ENCODE measurements around the gene USF3.

DNA sequence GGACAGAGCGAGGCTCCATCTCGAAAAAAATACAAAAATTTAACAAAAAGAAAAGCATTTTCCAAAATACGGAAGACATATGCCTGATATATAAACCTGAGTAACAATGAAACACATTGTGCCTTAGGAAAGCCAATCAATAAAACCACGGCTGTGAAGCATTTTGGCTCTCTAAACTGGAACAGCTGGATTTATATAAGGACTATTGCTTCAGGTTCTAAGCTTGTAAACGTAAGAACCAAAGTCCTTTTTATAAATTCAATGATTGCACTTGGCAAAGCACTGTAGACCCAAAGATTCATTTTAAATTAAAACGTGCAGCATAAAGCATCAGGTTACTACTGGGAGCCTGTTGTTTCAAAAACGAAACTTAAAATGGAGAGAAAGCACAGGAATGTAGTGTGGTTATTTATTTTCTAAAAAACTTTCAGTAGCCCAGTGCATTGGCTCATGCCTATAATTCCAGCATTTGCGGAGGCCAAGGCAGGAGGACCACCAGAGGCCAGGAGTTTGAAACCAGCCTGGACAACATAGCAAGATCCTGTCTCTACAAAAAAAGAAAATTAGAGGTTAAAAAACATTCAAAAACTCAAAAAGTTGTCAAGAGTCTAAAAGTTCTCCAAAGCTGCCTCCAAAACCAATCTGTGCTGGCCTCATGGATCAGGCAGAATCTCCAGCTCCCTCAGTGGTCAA lies 61.5 kb downstream of the USF3 start:
- TF ChIP-seq, protein P1, sequence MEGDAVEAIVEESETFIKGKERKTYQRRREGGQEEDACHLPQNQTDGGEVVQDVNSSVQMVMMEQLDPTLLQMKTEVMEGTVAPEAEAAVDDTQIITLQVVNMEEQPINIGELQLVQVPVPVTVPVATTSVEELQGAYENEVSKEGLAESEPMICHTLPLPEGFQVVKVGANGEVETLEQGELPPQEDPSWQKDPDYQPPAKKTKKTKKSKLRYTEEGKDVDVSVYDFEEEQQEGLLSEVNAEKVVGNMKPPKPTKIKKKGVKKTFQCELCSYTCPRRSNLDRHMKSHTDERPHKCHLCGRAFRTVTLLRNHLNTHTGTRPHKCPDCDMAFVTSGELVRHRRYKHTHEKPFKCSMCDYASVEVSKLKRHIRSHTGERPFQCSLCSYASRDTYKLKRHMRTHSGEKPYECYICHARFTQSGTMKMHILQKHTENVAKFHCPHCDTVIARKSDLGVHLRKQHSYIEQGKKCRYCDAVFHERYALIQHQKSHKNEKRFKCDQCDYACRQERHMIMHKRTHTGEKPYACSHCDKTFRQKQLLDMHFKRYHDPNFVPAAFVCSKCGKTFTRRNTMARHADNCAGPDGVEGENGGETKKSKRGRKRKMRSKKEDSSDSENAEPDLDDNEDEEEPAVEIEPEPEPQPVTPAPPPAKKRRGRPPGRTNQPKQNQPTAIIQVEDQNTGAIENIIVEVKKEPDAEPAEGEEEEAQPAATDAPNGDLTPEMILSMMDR (IDR thresholded peaks at IDR 0.05), result no peak
- TF ChIP-seq POLR2A (IDR thresholded peaks at IDR 0.05), result no peak

All from lower leg skin (tissue), 3 donors.